Measurements from ENCODE around the gene OR4B1. TPM values are rescaled to one million over a fixed set of nuclear protein-coding genes. Genes with fewer than 3 reads are reported as not detected.

Gene OR4B1
- polyA plus RNA-seq, 3 donors, result not detected

GRCh38 chr11:48248902-48249301 is 32.3 kb downstream of the OR4B1 start:
- no peak for DNase-seq (ENCODE audit: low read depth in 3 of 3, low spot score in 2 of 3)

GRCh38 chr11:48261600-48261999 is 45.0 kb downstream of the OR4B1 start:
- no peak for DNase-seq (ENCODE audit: low read depth in 3 of 3, low spot score in 2 of 3)

GRCh38 chr11:48263423-48263911 is 46.9 kb downstream of the OR4B1 start, which contains the start of gene OR4X1:
OR4X1 (plus strand) TSS chr11:48263861; CDS start chr11:48263861, 0 bp downstream.
- no peak for DNase-seq (ENCODE audit: low read depth in 3 of 3, low spot score in 2 of 3)

Other genes with a start within 250 kb of the OR4B1 start
- 10 to 100 TPM; 23.5 to 25.6 (median 25.1) TPM for gene PTPRJ, start 236.3 kb upstream of the OR4B1 start, polyA plus RNA-seq (ENCODE audit: insufficient read length in 3 of 3)
- not detected for gene OR4X2, start 28.3 kb downstream of the OR4B1 start, polyA plus RNA-seq (ENCODE audit: insufficient read length in 3 of 3)
- not detected for gene OR4X1, start 47.1 kb downstream of the OR4B1 start, polyA plus RNA-seq (ENCODE audit: insufficient read length in 3 of 3)
- not detected for gene OR4S1, start 89.4 kb downstream of the OR4B1 start, polyA plus RNA-seq (ENCODE audit: insufficient read length in 3 of 3)
- gene OR4C3, start 108.1 kb downstream of the OR4B1 start, polyA plus RNA-seq (ENCODE audit: insufficient read length in 3 of 3), result not detected
- not detected for gene OR4C5, start 149.7 kb downstream of the OR4B1 start, polyA plus RNA-seq (ENCODE audit: insufficient read length in 3 of 3)